ENCODE measurements around the gene RASA2. TPM values are rescaled to one million over a fixed set of nuclear protein-coding genes. Genes with fewer than 3 reads are reported as not detected.

The RASA2 gene
- total and polyA plus RNA-seq, 9 of the 15 experiments (the other 6 are each of a cell fraction or from before 2014, with no cell fraction given) = 2.0 to 12.8 (median 9.5) TPM

DNA sequence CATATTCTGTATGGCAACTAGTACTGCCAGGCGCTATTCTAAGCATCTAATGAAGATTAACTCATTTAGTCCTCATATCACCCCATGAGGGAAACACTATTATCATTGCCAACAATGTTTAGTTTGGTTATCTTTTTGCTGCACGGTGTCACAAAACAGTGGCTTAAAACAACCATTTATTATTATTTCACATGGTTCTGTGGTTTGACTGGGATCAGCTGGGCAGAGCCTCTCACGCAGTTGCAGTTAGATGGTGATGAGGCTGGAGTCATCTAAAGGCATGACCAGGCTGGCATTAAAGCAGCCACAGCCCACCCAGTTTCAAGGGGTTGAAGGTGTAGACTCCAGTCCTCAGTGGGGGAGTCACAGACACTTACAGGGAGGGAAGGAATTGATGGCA is 32.8 kb upstream of the RASA2 start:
- Histone ChIP-seq H3K27me3 (ENCODE audit: control insufficient read depth in 2 of 2, insufficient read depth in 2 of 2, low read length in 2 of 2) (no peaks in the 10 kb centered on the region), H3K9me3 (replicated peaks; ENCODE audit: control insufficient read depth, insufficient read depth, low read depth, low read length) (no peaks in the 10 kb centered on the region), H3K4me2 (ENCODE audit: insufficient read depth, low read length) (peak overlapping the region; percentile 42; the same call in 1 of the 2 replicates), H3K9me1 (ENCODE audit: control insufficient read depth, insufficient read depth, low read length) (no peaks in the 10 kb centered on the region), H4K20me1 (replicated peaks; ENCODE audit: control insufficient read depth, insufficient read depth, low read length) (no peaks in the 10 kb centered on the region), H3K4me1 (replicated peaks in 1 of 2; ENCODE audit: control insufficient read depth in 2 of 2, insufficient read depth in 2 of 2, low read length in 2 of 2) (peaks cover 24 to 61% of the 10 kb centered on the region in 2 experiments), H3K9ac (ENCODE audit: insufficient read depth in 1 of 2, low read depth in 2 of 2, low read length in 2 of 2) (0 out of 4 replicates have a peak overlapping the region, but pooled peaks of 1 of the 2 experiments have one; percentile 5), H3K4me3 (no peak overlapping the region), H2AFZ (ENCODE audit: low read depth, low read length) (peak overlapping the region; percentile 89), H3K79me2 (ENCODE audit: control insufficient read depth, insufficient read depth, low read length) (no peaks in the 10 kb centered on the region), H3K36me3 (ENCODE audit: control insufficient read depth, insufficient read depth, low read length) (no peaks in the 10 kb centered on the region), H3K27ac (ENCODE audit: extremely low read depth, low read depth, low read length) (no peak overlapping the region)
- no peak for FAIRE-seq
- 26% methylated on average over 3 of the region's 3 CpGs for whole genome bisulfite sequencing (ENCODE audit: insufficient coverage, low coverage, missing lambda C conversion rate)
- no peak for ATAC-seq
- intact Hi-C loops (cut with micrococcal nuclease) = no loop called here
- ChIA-PET POLR2A (interaction anchor here (0.7 to 3.3 kb wide), 5 partner anchors 86 to 252 kb away, joined by 3 to 25 read pairs (median 3); partner anchors contain the start of gene ZBTB38), CTCF (ENCODE audit: low intra/inter-chr PET ratio) (no interaction called here)
- no peak for DNase-seq (ENCODE audit: extremely low read depth in 1 of 4, low spot score in 3 of 4)
- BruUV-seq (replicated peaks) = no TSS peak
- in situ Hi-C loops (cut with MboI) = loop anchor here (5.0 kb wide), 2 partner anchors 142 to 217 kb away; no protein-coding TSS in a partner anchor
- TF ChIP-seq TBL1XR1 (IDR thresholded peaks at IDR 0.05; ENCODE audit: low read length in 2 of 2) (no peak), TCFL5 (CRISPR knock-in tag; conservative IDR thresholded peaks at IDR 0.05) (no peak), HDGF (IDR thresholded peaks at IDR 0.05) (no peak), ZEB2 (IDR thresholded peaks at IDR 0.05) (no peak), ZNF551 (CRISPR knock-in tag; IDR thresholded peaks at IDR 0.05) (no peak), ZKSCAN1 (IDR thresholded peaks at IDR 0.05; ENCODE audit: low read depth, low read length) (no peak), ETS2 (tag; IDR thresholded peaks at IDR 0.05; ENCODE audit: borderline replicate concordance, poor library complexity, severe bottlenecking) (no peak), NR2C1 (IDR thresholded peaks at IDR 0.05) (no peak), NR2C1 (tag; IDR thresholded peaks at IDR 0.05) (no peak), ARHGAP35 (IDR thresholded peaks at IDR 0.05; ENCODE audit: partially characterized antibody) (no peak), SMAD2 (IDR thresholded peaks at IDR 0.05; ENCODE audit: low read depth, low read length) (no peak), ZNF174 (CRISPR knock-in tag; IDR thresholded peaks at IDR 0.05) (no peak), CBX2 (IDR thresholded peaks at IDR 0.05; ENCODE audit: insufficient read depth, low read length, poor library complexity, severe bottlenecking) (no peak), L3MBTL2 (IDR thresholded peaks at IDR 0.05) (no peak), MCM5 (IDR thresholded peaks at IDR 0.05; ENCODE audit: low read depth) (no peak), DACH1 (IDR thresholded peaks at IDR 0.05; ENCODE audit: partially characterized antibody) (peak; percentile 11), POLR2A (conservative IDR thresholded peaks at IDR 0.05) (no peak), ZBTB7A (IDR thresholded peaks at IDR 0.05; ENCODE audit: borderline replicate concordance, control insufficient read depth, low read depth, low read length) (no peak), SMAD3 (CRISPR knock-in tag; conservative IDR thresholded peaks at IDR 0.05) (no peak), TCF3 (CRISPR knock-in tag; IDR thresholded peaks at IDR 0.05) (peak; percentile 72), PTBP1 (IDR thresholded peaks at IDR 0.05; ENCODE audit: low read depth, low read length) (no peak), ZNF699 (CRISPR knock-in tag; IDR thresholded peaks at IDR 0.05; ENCODE audit: insufficient replicate concordance) (no peak), GATAD2A (IDR thresholded peaks at IDR 0.05) (no peak), MXI1 (IDR thresholded peaks at IDR 0.05; ENCODE audit: low read depth, low read length) (no peak)
- TF ChIP-seq, protein P1, sequence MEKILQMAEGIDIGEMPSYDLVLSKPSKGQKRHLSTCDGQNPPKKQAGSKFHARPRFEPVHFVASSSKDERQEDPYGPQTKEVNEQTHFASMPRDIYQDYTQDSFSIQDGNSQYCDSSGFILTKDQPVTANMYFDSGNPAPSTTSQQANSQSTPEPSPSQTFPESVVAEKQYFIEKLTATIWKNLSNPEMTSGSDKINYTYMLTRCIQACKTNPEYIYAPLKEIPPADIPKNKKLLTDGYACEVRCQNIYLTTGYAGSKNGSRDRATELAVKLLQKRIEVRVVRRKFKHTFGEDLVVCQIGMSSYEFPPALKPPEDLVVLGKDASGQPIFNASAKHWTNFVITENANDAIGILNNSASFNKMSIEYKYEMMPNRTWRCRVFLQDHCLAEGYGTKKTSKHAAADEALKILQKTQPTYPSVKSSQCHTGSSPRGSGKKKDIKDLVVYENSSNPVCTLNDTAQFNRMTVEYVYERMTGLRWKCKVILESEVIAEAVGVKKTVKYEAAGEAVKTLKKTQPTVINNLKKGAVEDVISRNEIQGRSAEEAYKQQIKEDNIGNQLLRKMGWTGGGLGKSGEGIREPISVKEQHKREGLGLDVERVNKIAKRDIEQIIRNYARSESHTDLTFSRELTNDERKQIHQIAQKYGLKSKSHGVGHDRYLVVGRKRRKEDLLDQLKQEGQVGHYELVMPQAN (IDR thresholded peaks at IDR 0.05; ENCODE audit: borderline replicate concordance) = no peak

Data from K562 (cell line).